HEK293 (cell line): ENCODE data around the gene PRKD1.

Experiments
- CTCF ChIP-seq: fragments of 450-650 bp; formaldehyde crosslinking; IDR thresholded peaks from 2 replicates; pipeline ENCODE4 v1.5.1; 2016; ENCODE audit warnings: missing biosample characterization, missing genetic modification characterization
- MYNN ChIP-seq: fragments of 450-650 bp; formaldehyde crosslinking; IDR thresholded peaks from 2 replicates; pipeline ENCODE4 v1.5.1; 2016; ENCODE audit warnings: missing biosample characterization, missing genetic modification characterization, borderline replicate concordance
- ZBTB7A ChIP-seq: fragments of 450-650 bp; formaldehyde crosslinking; IDR thresholded peaks from 2 replicates; pipeline ENCODE4 v1.5.1; 2016; ENCODE audit warnings: low read depth, missing biosample characterization, missing genetic modification characterization
- ZBTB8A ChIP-seq: fragments of 450-650 bp; formaldehyde crosslinking; IDR thresholded peaks from 2 replicates; pipeline ENCODE4 v1.5.1; 2016; ENCODE audit warnings: missing biosample characterization, missing genetic modification characterization
- ZNF133 ChIP-seq: fragments of 450-650 bp; formaldehyde crosslinking; IDR thresholded peaks from 2 replicates; pipeline ENCODE4 v1.5.1; 2016; ENCODE audit warnings: missing biosample characterization, missing genetic modification characterization
- ZNF274 ChIP-seq, 2 experiments: fragments of 200-500 bp in 1 of 2; fragments of 450-650 bp in 1 of 2; sonication (Bioruptor generic) in 1 of 2; formaldehyde crosslinking in 1 of 2; IDR thresholded peaks; 2 replicates each; pipeline versions ENCODE4 v1.5.1 to v1.6.1; 2014 to 2016; ENCODE audit warnings: borderline replicate concordance in 1 of 2, inconsistent platforms in 1 of 2, low read length in 1 of 2, missing biosample characterization in 1 of 2, missing genetic modification characterization in 1 of 2
- ZNF394 ChIP-seq: fragments of 450-650 bp; formaldehyde crosslinking; IDR thresholded peaks from 2 replicates; pipeline ENCODE4 v1.5.1; 2016; ENCODE audit warnings: missing biosample characterization, missing genetic modification characterization, mild to moderate bottlenecking, moderate library complexity, borderline replicate concordance
- ZNF449 ChIP-seq: fragments of 450-650 bp; formaldehyde crosslinking; IDR thresholded peaks from 2 replicates; pipeline ENCODE4 v1.5.1; 2017; ENCODE audit warnings: missing biosample characterization, mild to moderate bottlenecking, missing genetic modification characterization, moderate library complexity
- ZNF560 ChIP-seq: fragments of 450-650 bp; formaldehyde crosslinking; IDR thresholded peaks from 2 replicates; pipeline ENCODE4 v1.5.1; 2017; ENCODE audit warnings: missing biosample characterization, missing genetic modification characterization, borderline replicate concordance
- ZNF561 ChIP-seq: fragments of 450-650 bp; IDR thresholded peaks from 2 replicates; pipeline ENCODE4 v1.5.1; 2018; ENCODE audit warnings: missing biosample characterization, missing genetic modification characterization, borderline replicate concordance
- ZNF747 ChIP-seq: fragments of 450-650 bp; formaldehyde crosslinking; IDR thresholded peaks from 2 replicates; pipeline ENCODE4 v1.5.1; 2016; ENCODE audit warnings: missing biosample characterization, missing genetic modification characterization
- ZNF76 ChIP-seq: fragments of 450-650 bp; formaldehyde crosslinking; IDR thresholded peaks from 2 replicates; pipeline ENCODE4; 2016; ENCODE audit warnings: low read depth, missing biosample characterization, missing genetic modification characterization, borderline replicate concordance
- ZNF785 ChIP-seq: fragments of 450-650 bp; formaldehyde crosslinking; IDR thresholded peaks from 2 replicates; pipeline ENCODE4 v1.5.1; 2016; ENCODE audit warnings: missing biosample characterization, missing genetic modification characterization
- ZNF791 ChIP-seq: fragments of 450-650 bp; formaldehyde crosslinking; IDR thresholded peaks from 2 replicates; pipeline ENCODE4 v1.5.1; 2016; ENCODE audit warnings: missing biosample characterization, missing genetic modification characterization

GRCh38 chr14:29843981-29844380 is 83.7 kb downstream of the PRKD1 start:
- TF ChIP-seq ZNF747 (tag by site-specific recombination), result no peak
- TF ChIP-seq ZNF76, result no peak
- no peak for TF ChIP-seq ZNF133
- TF ChIP-seq ZNF791 (tag by site-specific recombination), result no peak
- no peak for TF ChIP-seq CTCF (tag by site-specific recombination)
- no peak for TF ChIP-seq ZBTB8A
- no peak for TF ChIP-seq ZNF785 (tag by site-specific recombination)
- no peak for TF ChIP-seq ZNF561 (tag by site-specific recombination)
- no peak for TF ChIP-seq ZNF274 (IDR thresholded peaks at IDR 0.05; ENCODE audit: low read length)
- TF ChIP-seq ZNF274 (tag by site-specific recombination; IDR thresholded peaks at IDR 0.05; ENCODE audit: borderline replicate concordance), result no peak
- no peak for TF ChIP-seq MYNN (tag by site-specific recombination)
- no peak for TF ChIP-seq ZNF394 (tag by site-specific recombination)
- no peak for TF ChIP-seq ZNF449 (tag by site-specific recombination)
- no peak for TF ChIP-seq ZNF560 (tag by site-specific recombination)
- TF ChIP-seq ZBTB7A (tag by site-specific recombination), result no peak
